GM23248 (cell line): ENCODE measurements around the gene WFIKKN2.

Source experiments
- EZH2 ChIP-seq: fragments of 200-600 bp; sonication (generic); IDR thresholded peaks from 2 replicates; pipeline ENCODE4 v1.6.1; 2018; ENCODE audit warnings: antibody characterized with exemption, mild to moderate bottlenecking; ENCODE audit not compliant: insufficient read depth, poor library complexity, severe bottlenecking
- EZH2phosphoT487 ChIP-seq: fragments of 200-600 bp; sonication (generic); IDR thresholded peaks from 2 replicates; pipeline ENCODE4 v1.6.1; 2018; ENCODE audit warnings: antibody characterized with exemption, moderate library complexity, mild to moderate bottlenecking, low read depth; ENCODE audit not compliant: insufficient read depth

DNA sequence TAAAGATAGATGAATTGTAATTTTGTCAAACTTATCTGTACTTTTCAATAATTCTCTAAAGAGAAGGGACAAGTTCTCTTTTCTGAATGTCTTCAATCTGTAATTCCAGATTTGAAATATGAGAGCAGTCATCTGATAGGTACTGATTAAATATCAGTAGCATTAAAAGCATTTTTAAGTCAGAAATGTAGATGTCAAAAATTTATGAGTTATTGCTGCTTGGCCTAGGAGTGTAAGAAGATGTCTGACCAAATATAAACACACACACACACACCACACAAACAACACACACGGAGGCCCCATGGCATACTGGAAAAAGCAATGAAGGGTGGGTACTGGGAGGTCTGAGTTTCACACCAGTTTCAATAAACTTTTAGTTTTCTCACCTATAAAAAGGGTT lies 33.2 kb downstream of the WFIKKN2 start:
- TF ChIP-seq EZH2 (no peak), EZH2phosphoT487 (no peak)
